Stimulated activated CD4-positive, alpha-beta T cell treated with anti-CD3 and anti-CD28 coated beads, Interleukin-2, amount 100 ng/mL, for 4 hours (primary cell): ENCODE measurements around the gene NAV3.

Source experiments
- DNase-seq: peaks from one replicate; pipeline ENCODE4 v3.0.0-alpha.2; 2020; ENCODE audit warnings: low read depth

The NAV3 gene

GRCh38 chr12:77983859-77984258 is 153.2 kb downstream of the NAV3 start:
- no peak for DNase-seq

GRCh38 chr12:77992760-77993159 is 162.1 kb downstream of the NAV3 start:
- no peak for DNase-seq

- DNase-seq, result no peak
Observed at GRCh38 chr12:77993658-77994057, 163.0 kb downstream of the NAV3 start.

GRCh38 chr12:77995436-77996167 is 164.9 kb downstream of the NAV3 start:
- DNase-seq, result no peak

GRCh38 chr12:77996670-77997069 is 166.0 kb downstream of the NAV3 start:
- DNase-seq, result no peak

GRCh38 chr12:77998236-77998786 is 167.6 kb downstream of the NAV3 start:
- no peak for DNase-seq

GRCh38 chr12:77999074-77999715 is 168.5 kb downstream of the NAV3 start:
- no peak for DNase-seq

- DNase-seq, result no peak
Observed at GRCh38 chr12:78002878-78003277, 172.2 kb downstream of the NAV3 start.

- no peak for DNase-seq
Observed at GRCh38 chr12:78004249-78005093, 173.8 kb downstream of the NAV3 start.

- DNase-seq, result no peak
Observed at GRCh38 chr12:78005094-78005492, 174.4 kb downstream of the NAV3 start.

- no peak for DNase-seq
Observed at GRCh38 chr12:78007173-78007572, 176.5 kb downstream of the NAV3 start.

- DNase-seq, result no peak
Observed at GRCh38 chr12:78009031-78009430, 178.3 kb downstream of the NAV3 start.

- no peak for DNase-seq
Observed at GRCh38 chr12:78018171-78018910, 187.6 kb downstream of the NAV3 start.

- no peak for DNase-seq
Observed at GRCh38 chr12:78018939-78019338, 188.2 kb downstream of the NAV3 start.

- no peak for DNase-seq
Observed at GRCh38 chr12:78028426-78028825, 197.7 kb downstream of the NAV3 start.

- no peak for DNase-seq
Observed at GRCh38 chr12:78034025-78034424, 203.3 kb downstream of the NAV3 start.

- no peak for DNase-seq
Observed at GRCh38 chr12:78035901-78036606, 205.4 kb downstream of the NAV3 start.

- DNase-seq, result no peak
Observed at GRCh38 chr12:78036874-78037273, 206.2 kb downstream of the NAV3 start.

GRCh38 chr12:78037707-78038106 is 207.0 kb downstream of the NAV3 start:
- no peak for DNase-seq

GRCh38 chr12:78038541-78038940 is 207.8 kb downstream of the NAV3 start:
- no peak for DNase-seq

GRCh38 chr12:78038986-78039385 is 208.3 kb downstream of the NAV3 start:
- DNase-seq, result no peak
